GM19023 (cell line): ENCODE results near the gene EXOC7.

Experiments
- ATAC-seq: cut with Tn5 transposase; IDR thresholded peaks from one replicate; pipeline ENCODE4 v1.9.1; 2021; ENCODE audit warnings: mild to moderate bottlenecking, moderate library complexity; ENCODE audit not compliant: unreplicated experiment

EXOC7 gene

GRCh38 chr17:76138896-76139752, 35.5 kb upstream of the EXOC7 start:
- ATAC-seq: no peak

- ATAC-seq: no peak
Observed at GRCh38 chr17:76138234-76138895, 34.8 kb upstream of the EXOC7 start.

GRCh38 chr17:76137351-76138233, 34.0 kb upstream of the EXOC7 start:
- no peak for ATAC-seq

GRCh38 chr17:76137001-76137350, 33.4 kb upstream of the EXOC7 start:
- no peak for ATAC-seq

- ATAC-seq: no peak
Observed at GRCh38 chr17:76136276-76137000, 32.9 kb upstream of the EXOC7 start.

- no peak for ATAC-seq
Observed at GRCh38 chr17:76135810-76136188, 32.2 kb upstream of the EXOC7 start.

- ATAC-seq: no peak
Observed at GRCh38 chr17:76134911-76135809, 31.6 kb upstream of the EXOC7 start.

- ATAC-seq: no peak
Observed at GRCh38 chr17:76132574-76133338, 29.2 kb upstream of the EXOC7 start.

GRCh38 chr17:76131692-76132573, 28.3 kb upstream of the EXOC7 start:
- ATAC-seq: no peak

GRCh38 chr17:76131051-76131691, 27.6 kb upstream of the EXOC7 start:
- no peak for ATAC-seq

GRCh38 chr17:76130473-76130872, 26.9 kb upstream of the EXOC7 start:
- ATAC-seq: no peak

- no peak for ATAC-seq
Observed at GRCh38 chr17:76125922-76126321, 22.3 kb upstream of the EXOC7 start.

GRCh38 chr17:76125391-76125675, 21.7 kb upstream of the EXOC7 start:
- ATAC-seq: no peak

- ATAC-seq: no peak
Observed at GRCh38 chr17:76124582-76125390, 21.2 kb upstream of the EXOC7 start.

GRCh38 chr17:76123749-76124581, 20.4 kb upstream of the EXOC7 start:
- ATAC-seq: no peak

- ATAC-seq: no peak
Observed at GRCh38 chr17:76123191-76123499, 19.6 kb upstream of the EXOC7 start.
